ENCODE data around the gene CDH23. TPM values are rescaled to one million over a fixed set of nuclear protein-coding genes. Genes with fewer than 3 reads are reported as not detected.

The CDH23 gene
- polyA plus RNA-seq, 1 donor (not counting 4 experiments of a cell fraction or from before 2014, with no cell fraction given) = 0.01 TPM

DNA sequence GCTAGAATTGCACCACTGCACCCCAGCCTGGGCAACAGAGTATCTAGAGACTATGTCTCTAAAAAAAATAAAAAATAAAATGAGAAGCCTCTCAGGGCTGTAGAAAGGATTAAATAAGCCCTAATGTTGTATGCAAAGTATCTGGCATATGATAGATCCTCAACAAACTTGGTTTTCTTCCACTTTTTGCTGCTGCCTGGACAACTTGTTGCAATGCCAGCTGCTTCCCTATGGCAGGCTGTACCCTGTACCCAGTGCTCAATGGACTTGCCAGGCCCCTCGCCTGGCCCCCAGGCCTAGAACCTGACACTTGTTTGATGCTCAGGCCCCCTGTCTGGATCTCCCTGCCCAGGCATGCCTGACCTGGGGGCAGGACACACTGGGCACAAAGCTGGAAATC is 28.5 kb upstream of the CDH23 start:
- TF ChIP-seq, protein P1, sequence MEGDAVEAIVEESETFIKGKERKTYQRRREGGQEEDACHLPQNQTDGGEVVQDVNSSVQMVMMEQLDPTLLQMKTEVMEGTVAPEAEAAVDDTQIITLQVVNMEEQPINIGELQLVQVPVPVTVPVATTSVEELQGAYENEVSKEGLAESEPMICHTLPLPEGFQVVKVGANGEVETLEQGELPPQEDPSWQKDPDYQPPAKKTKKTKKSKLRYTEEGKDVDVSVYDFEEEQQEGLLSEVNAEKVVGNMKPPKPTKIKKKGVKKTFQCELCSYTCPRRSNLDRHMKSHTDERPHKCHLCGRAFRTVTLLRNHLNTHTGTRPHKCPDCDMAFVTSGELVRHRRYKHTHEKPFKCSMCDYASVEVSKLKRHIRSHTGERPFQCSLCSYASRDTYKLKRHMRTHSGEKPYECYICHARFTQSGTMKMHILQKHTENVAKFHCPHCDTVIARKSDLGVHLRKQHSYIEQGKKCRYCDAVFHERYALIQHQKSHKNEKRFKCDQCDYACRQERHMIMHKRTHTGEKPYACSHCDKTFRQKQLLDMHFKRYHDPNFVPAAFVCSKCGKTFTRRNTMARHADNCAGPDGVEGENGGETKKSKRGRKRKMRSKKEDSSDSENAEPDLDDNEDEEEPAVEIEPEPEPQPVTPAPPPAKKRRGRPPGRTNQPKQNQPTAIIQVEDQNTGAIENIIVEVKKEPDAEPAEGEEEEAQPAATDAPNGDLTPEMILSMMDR (optimal IDR thresholded peaks at IDR 0.05 in 1 of 3, IDR thresholded peaks at IDR 0.05 in 1 of 3, conservative IDR thresholded peaks at IDR 0.05 in 1 of 3; ENCODE audit: extremely low read depth in 1 of 3, insufficient read depth in 2 of 3, low read length in 3 of 3) = no peak
- no peak for TF ChIP-seq EZH2 (IDR thresholded peaks at IDR 0.05; ENCODE audit: low read length)
- Histone ChIP-seq H3K9ac (ENCODE audit: control insufficient read depth, extremely low read depth, insufficient read depth, low read length) (no peak overlapping the region), H3K79me2 (ENCODE audit: control insufficient read depth, insufficient read depth, low read length) (no peaks in the 10 kb centered on the region), H3K9me1 (ENCODE audit: control insufficient read depth, extremely low read depth, insufficient read depth, low read length) (no peaks in the 10 kb centered on the region), H3K4me2 (ENCODE audit: control insufficient read depth, extremely low read depth, insufficient read depth, low read depth, low read length) (no peak overlapping the region), H2AFZ (ENCODE audit: control insufficient read depth, low read length) (no peak overlapping the region), H3K4me1 (ENCODE audit: control insufficient read depth, extremely low read depth, insufficient read depth, low read length) (peaks cover 6% of the 10 kb centered on the region), H3K27me3 (ENCODE audit: control insufficient read depth, extremely low read depth, insufficient read depth, low read length) (peaks cover 3% of the 10 kb centered on the region), H3K4me3 (ENCODE audit: control insufficient read depth in 2 of 3, extremely low read depth in 1 of 3, insufficient read depth in 2 of 3, low read depth in 1 of 3, low read length in 3 of 3) (no peak overlapping the region), H3K36me3 (ENCODE audit: control insufficient read depth in 2 of 2, extremely low read depth in 1 of 2, insufficient read depth in 2 of 2, low read length in 2 of 2) (no peaks in the 10 kb centered on the region), H3K27ac (ENCODE audit: control insufficient read depth, insufficient read depth, low read length) (no peak overlapping the region), H4K20me1 (ENCODE audit: control insufficient read depth, extremely low read depth, insufficient read depth, low read length) (no peaks in the 10 kb centered on the region), H3K9me3 (ENCODE audit: control insufficient read depth, low read depth, low read length) (no peaks in the 10 kb centered on the region)
- dilution Hi-C loops (cut with MboI; ENCODE audit: extremely low pct_ligation_motif_present, low sequenced_read_pairs) = no loop called here
- FAIRE-seq (no peak), DNase-seq (ENCODE audit: low read depth, low spot score) (no peak)

DNA sequence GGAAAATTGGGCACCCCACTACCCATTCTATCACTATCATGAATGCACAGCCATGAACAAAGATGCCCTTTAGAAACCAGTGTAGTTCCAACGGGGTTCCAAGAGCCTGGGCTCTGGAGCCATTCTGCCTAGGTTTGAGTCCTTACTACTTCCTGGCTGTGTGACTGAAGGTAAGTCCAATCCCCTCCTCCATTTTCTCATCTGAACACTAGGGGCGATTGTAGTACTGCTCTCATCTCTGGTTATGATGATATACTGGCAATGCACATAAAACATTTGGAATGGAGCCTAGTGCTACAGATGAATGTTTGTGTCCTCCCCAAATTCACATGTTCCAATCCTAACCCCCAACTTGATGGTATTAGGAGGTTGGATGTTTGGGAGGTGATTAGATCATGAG is 28.1 kb upstream of the CDH23 start:
- Histone ChIP-seq H2AFZ (ENCODE audit: control insufficient read depth, low read length) (no peak overlapping the region), H3K4me1 (ENCODE audit: control insufficient read depth, extremely low read depth, insufficient read depth, low read length) (peaks cover 6% of the 10 kb centered on the region), H3K9me3 (ENCODE audit: control insufficient read depth, low read depth, low read length) (no peaks in the 10 kb centered on the region), H3K27ac (ENCODE audit: control insufficient read depth, insufficient read depth, low read length) (no peak overlapping the region), H3K4me2 (ENCODE audit: control insufficient read depth, extremely low read depth, insufficient read depth, low read depth, low read length) (no peak overlapping the region), H3K36me3 (ENCODE audit: control insufficient read depth in 2 of 2, extremely low read depth in 1 of 2, insufficient read depth in 2 of 2, low read length in 2 of 2) (no peaks in the 10 kb centered on the region), H4K20me1 (ENCODE audit: control insufficient read depth, extremely low read depth, insufficient read depth, low read length) (no peaks in the 10 kb centered on the region), H3K27me3 (ENCODE audit: control insufficient read depth, extremely low read depth, insufficient read depth, low read length) (peaks cover 8% of the 10 kb centered on the region), H3K79me2 (ENCODE audit: control insufficient read depth, insufficient read depth, low read length) (no peaks in the 10 kb centered on the region), H3K9ac (ENCODE audit: control insufficient read depth, extremely low read depth, insufficient read depth, low read length) (no peak overlapping the region), H3K4me3 (ENCODE audit: control insufficient read depth in 2 of 3, extremely low read depth in 1 of 3, insufficient read depth in 2 of 3, low read depth in 1 of 3, low read length in 3 of 3) (no peak overlapping the region), H3K9me1 (ENCODE audit: control insufficient read depth, extremely low read depth, insufficient read depth, low read length) (no peaks in the 10 kb centered on the region)
- no peak for DNase-seq (ENCODE audit: low read depth, low spot score)
- TF ChIP-seq, protein P1 (optimal IDR thresholded peaks at IDR 0.05 in 1 of 3, IDR thresholded peaks at IDR 0.05 in 1 of 3, conservative IDR thresholded peaks at IDR 0.05 in 1 of 3; ENCODE audit: extremely low read depth in 1 of 3, insufficient read depth in 2 of 3, low read length in 3 of 3) = peak in 1 of 3 experiments; percentile 19
- TF ChIP-seq EZH2 (IDR thresholded peaks at IDR 0.05; ENCODE audit: low read length) = no peak
- no peak for FAIRE-seq
- dilution Hi-C loops (cut with MboI; ENCODE audit: extremely low pct_ligation_motif_present, low sequenced_read_pairs) = no loop called here
